Effector CD8-positive, alpha-beta T cell (primary cell): ENCODE measurements around the gene NRXN3.

ENCODE experiments used
- DNase-seq: peaks from one replicate; lab custom pipeline; 2025; lab: John Stamatoyannopoulos, UW

Gene NRXN3

DNA sequence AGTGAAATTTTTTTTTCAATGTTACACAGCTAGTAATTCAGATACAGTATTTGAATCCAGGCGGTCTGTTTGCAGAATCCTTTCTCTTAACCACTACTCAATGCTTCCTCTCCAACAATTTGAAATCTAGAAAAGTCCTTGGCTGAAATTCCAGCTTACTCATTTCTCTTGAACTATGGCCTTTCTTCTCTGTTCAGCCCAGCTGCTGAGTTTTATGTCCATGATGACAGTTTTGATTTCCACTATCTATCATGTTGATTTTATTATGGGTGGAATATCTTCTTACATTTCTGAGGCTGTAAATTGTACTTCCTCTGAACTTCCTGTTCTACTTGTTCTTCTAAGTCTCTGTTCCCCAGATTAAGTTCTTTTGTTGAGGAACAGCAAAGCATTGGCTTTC lies 1725.8 kb downstream of the NRXN3 start:
- DNase-seq: no peak

GRCh38 chr14:79899610-79900009 lies 1729.4 kb downstream of the NRXN3 start:
- no peak for DNase-seq

- DNase-seq: no peak
These were observed 1734.3 kb downstream of the NRXN3 start for GRCh38 chr14:79904497-79904896.

DNA sequence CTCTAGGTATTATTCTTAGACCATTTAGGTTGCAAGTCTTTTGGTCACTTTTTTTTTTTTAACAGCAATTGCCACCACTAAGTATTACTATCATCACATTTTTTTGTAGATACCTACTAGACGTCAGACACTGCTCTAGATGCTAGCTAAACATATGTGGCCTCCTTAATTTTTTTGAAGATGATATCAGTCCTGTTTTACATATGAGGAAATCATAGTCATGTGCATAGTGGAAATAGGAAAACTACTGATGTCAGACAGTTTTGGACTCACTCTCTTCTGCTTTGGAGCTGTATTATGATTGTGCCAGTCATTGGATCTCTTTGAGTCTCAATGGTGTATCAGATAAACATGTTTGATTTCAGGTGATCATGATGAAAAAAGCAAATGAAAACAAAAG lies 1736.8 kb downstream of the NRXN3 start:
- no peak for DNase-seq

- no peak for DNase-seq
These were observed 1739.9 kb downstream of the NRXN3 start for GRCh38 chr14:79910086-79910485.

GRCh38 chr14:79911744-79912143 lies 1741.6 kb downstream of the NRXN3 start:
- no peak for DNase-seq

GRCh38 chr14:79914595-79914994 lies 1744.4 kb downstream of the NRXN3 start:
- DNase-seq: no peak

GRCh38 chr14:79915406-79915805 lies 1745.2 kb downstream of the NRXN3 start:
- DNase-seq: no peak

DNA sequence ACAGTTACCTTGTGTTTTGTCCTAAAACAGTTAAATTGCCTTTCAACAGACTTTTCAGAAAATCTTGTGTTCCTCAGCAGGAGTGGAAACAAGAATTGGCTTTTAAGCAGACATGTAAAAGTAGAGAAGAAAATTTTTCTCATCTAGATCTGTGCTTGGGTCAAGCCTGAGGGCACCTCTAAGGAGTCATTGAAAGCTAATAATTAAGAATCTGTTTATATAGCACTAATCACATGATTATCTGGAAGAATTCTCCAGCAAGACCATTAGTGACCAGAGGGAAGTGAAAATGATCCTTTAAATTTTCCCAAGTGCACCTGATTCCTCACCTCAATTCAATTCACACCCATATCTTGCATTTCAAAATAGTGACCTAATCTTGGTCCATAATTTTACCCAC lies 1746.1 kb downstream of the NRXN3 start:
- DNase-seq: no peak

DNA sequence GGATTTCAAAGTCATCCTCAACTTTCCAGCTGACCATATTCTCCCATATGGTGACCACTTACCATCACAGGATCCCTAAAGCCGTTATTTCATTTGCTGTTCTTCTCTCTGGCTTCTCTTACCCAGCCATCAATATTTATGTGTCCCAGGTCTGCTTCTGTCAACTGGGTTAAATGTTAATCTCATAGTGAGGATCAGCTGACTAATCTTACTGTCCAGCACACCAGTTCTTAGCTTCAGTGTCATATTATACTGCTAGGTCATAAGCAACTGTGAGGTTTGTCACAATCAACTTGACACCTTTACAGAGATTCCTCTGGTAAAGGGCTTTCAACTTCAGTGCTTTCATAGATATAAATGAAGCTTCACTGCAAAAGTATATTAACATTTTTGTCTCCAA lies 1746.7 kb downstream of the NRXN3 start:
- DNase-seq: no peak
